SH-SY5Y (cell line): ENCODE data around the gene CHMP2A.

Source experiments
- GATA2 ChIP-seq: IDR thresholded peaks from 2 replicates; pipeline ENCODE4 v1.6.1; 2011; ENCODE audit warnings: mild to moderate bottlenecking, low read depth, low read length
- GATA3 ChIP-seq: IDR thresholded peaks from 2 replicates; pipeline ENCODE4 v1.6.1; 2011; ENCODE audit warnings: low read depth, mild to moderate bottlenecking, low read length, moderate library complexity

DNA sequence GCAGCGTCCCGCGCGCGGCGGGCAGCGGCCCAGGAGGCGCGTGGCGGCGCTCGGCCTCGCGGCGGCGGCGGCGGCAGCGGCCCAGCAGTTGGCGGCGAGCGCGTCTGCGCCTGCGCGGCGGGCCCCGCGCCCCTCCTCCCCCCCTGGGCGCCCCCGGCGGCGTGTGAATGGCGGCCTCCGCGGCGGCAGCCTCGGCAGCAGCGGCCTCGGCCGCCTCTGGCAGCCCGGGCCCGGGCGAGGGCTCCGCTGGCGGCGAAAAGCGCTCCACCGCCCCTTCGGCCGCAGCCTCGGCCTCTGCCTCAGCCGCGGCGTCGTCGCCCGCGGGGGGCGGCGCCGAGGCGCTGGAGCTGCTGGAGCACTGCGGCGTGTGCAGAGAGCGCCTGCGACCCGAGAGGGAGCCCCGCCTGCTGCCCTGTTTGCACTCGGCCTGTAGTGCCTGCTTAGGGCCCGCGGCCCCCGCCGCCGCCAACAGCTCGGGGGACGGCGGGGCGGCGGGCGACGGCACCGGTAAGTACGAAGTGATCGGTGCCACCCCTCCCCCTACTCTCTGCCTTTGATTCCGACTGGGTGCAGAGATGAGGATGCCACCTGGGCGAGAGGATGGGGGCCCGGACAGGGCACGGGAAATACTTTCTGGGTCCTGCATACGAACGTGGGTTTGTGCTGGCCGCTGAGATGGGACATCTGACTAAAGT, 10.2 kb downstream of the CHMP2A start:
- TF ChIP-seq GATA3 (no peak), GATA2 (no peak)
